BJ (cell line): ENCODE data around the gene SELP. TPM values are rescaled to one million over a fixed set of nuclear protein-coding genes. Genes with fewer than 3 reads are reported as not detected.
A peak's percentile ranks its signal among the peaks of the same experiment; 100 is the strongest.

Source experiments
- CTCF ChIA-PET: fragments of 350-600 bp; formaldehyde crosslinking; extraction: SDS; loops from one replicate; lab custom pipeline; 2021; ENCODE audit warnings: antibody characterized with exemption, inconsistent platforms; lab: Yijun Ruan, JAX
- POLR2A ChIA-PET: fragments of 300-600 bp; sonication (Branson Sonifier 250); formaldehyde crosslinking; extraction: SDS; loops from one replicate; lab custom pipeline; 2021; ENCODE audit warnings: antibody characterized with exemption; lab: Charles Lee
- DNase-seq: peaks from one replicate; pipeline ENCODE4 v3.0.0-alpha.2; 2011; ENCODE audit warnings: low read depth
- H3K27me3 ChIP-seq: 2 replicates; pipeline ENCODE4 v1.6.0; 2011; ENCODE audit warnings: low read length; ENCODE audit not compliant: control insufficient read depth, insufficient read depth
- H3K36me3 ChIP-seq: 2 replicates; pipeline ENCODE4 v1.5.1; 2011; ENCODE audit warnings: low read length; ENCODE audit not compliant: control insufficient read depth, insufficient read depth
- H3K4me3 ChIP-seq: 2 replicates; pipeline ENCODE4 v1.5.1; 2011; ENCODE audit warnings: low read depth, mild to moderate bottlenecking, control low read depth, low read length
- polyA plus RNA-seq: library from polyadenylated mRNA; depleted of rRNA; stranded (reverse); fragments of >200 nt; gene quantifications from 2 replicates; pipeline ENCODE4 v1.2.3, GENCODE V29; 2011; rRNA removed
- TF ChIP-seq, protein P1 (sequence below): IDR thresholded peaks from 2 replicates; pipeline ENCODE4 v1.5.1; 2011; ENCODE audit warnings: low read depth, mild to moderate bottlenecking, control low read depth, inconsistent platforms, low read length, moderate library complexity; ENCODE audit not compliant: insufficient read depth

The SELP gene
- polyA plus RNA-seq, 1 experiment, result not detected

GRCh38 chr1:169548282-169548681 lies 81.6 kb downstream of the SELP start:
- no peak for DNase-seq
- H3K27me3 ChIP-seq, result no peaks in the 10 kb centered on the region
- TF ChIP-seq, protein P1, sequence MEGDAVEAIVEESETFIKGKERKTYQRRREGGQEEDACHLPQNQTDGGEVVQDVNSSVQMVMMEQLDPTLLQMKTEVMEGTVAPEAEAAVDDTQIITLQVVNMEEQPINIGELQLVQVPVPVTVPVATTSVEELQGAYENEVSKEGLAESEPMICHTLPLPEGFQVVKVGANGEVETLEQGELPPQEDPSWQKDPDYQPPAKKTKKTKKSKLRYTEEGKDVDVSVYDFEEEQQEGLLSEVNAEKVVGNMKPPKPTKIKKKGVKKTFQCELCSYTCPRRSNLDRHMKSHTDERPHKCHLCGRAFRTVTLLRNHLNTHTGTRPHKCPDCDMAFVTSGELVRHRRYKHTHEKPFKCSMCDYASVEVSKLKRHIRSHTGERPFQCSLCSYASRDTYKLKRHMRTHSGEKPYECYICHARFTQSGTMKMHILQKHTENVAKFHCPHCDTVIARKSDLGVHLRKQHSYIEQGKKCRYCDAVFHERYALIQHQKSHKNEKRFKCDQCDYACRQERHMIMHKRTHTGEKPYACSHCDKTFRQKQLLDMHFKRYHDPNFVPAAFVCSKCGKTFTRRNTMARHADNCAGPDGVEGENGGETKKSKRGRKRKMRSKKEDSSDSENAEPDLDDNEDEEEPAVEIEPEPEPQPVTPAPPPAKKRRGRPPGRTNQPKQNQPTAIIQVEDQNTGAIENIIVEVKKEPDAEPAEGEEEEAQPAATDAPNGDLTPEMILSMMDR, result no peak
- CTCF ChIA-PET, result interaction anchor here (0.6 to 2.4 kb wide), 6 partner anchors 21 to 945 kb away, joined by 3 to 7 read pairs (median 4); partner anchors contain the start of gene SLC19A2
- H3K36me3 ChIP-seq, result no peaks in the 10 kb centered on the region
- POLR2A ChIA-PET, result no interaction called here
- no peak overlapping the region for H3K4me3 ChIP-seq

DNA sequence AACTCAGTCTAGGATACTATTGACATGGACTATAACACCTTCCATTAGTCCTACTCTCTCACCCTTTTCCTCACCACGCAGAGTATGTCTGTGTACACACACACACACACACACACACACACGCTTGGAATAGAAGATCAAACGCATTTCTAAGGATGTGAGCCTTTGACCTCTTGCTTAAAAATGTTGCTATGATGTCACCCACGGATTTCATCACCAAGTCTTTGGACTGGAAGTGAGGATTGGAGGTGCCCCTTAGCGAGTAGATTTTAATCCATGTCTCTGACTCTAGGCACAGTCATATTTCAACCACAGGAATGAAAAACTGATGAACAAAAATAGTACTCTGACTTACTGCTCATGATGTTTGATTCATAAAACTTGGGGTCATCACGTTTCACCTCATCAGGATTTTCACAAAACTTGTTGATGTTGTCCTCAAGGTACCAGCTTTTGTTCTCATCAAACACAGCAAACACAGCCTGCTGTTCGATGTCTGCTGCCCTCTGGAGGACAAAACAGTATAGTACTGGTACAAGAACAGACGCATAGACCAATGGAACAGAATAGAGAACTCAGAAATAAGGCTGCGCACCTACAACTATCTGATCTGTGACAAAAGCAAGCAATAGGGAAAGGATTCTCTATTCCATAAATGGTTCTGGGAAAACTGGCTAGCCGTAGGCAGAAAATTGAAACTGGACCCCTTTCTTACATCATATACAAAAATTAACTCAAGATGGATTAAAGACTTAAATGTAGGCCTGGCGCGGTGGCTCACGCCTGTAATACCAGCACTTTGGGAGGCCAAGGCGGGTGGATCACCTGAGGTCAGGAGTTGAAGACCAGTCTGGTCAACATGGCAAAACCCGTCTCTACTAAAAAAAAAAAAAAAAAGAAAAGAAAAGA lies 83.6 kb downstream of the SELP start:
- Histone ChIP-seq H3K4me3 (no peak overlapping the region), H3K36me3 (no peaks in the 10 kb centered on the region), H3K27me3 (peaks cover 1% of the 10 kb centered on the region; the same call in 1 of the 2 replicates)
- ChIA-PET POLR2A (no interaction called here), CTCF (interaction anchor here (0.6 to 2.7 kb wide), 15 partner anchors 8 to 1914 kb away, joined by 3 to 12 read pairs (median 3); no protein-coding TSS in a partner anchor)
- no peak for DNase-seq
- TF ChIP-seq, protein P1, result peak; percentile 83

GRCh38 chr1:169545472-169545871 lies 84.5 kb downstream of the SELP start:
- no peak for DNase-seq
- ChIA-PET POLR2A (no interaction called here), CTCF (interaction anchor here (0.5 to 2.7 kb wide), 7 partner anchors 12 to 1915 kb away, joined by 3 to 12 read pairs (median 4); no protein-coding TSS in a partner anchor)
- H3K36me3 ChIP-seq, result no peaks in the 10 kb centered on the region
- peaks cover 1% of the 10 kb centered on the region; the same call in 1 of the 2 replicates for H3K27me3 ChIP-seq
- H3K4me3 ChIP-seq, result no peak overlapping the region
- TF ChIP-seq, protein P1, result no peak

GRCh38 chr1:169538998-169539871 lies 90.7 kb downstream of the SELP start:
- ChIA-PET POLR2A (no interaction called here), CTCF (interaction anchor here (1.2 kb wide), 1 partner anchor 74 kb away, joined by 3 read pairs; no protein-coding TSS in a partner anchor)
- TF ChIP-seq, protein P1, result no peak
- no peaks in the 10 kb centered on the region for H3K36me3 ChIP-seq
- DNase-seq, result peak; percentile 21
- H3K4me3 ChIP-seq, result no peak overlapping the region
- peaks cover 1% of the 10 kb centered on the region; the same call in 1 of the 2 replicates for H3K27me3 ChIP-seq

Other genes starting within 250 kb of the SELP start
- not detected in 2 replicates for gene CCDC181, start 202.7 kb downstream of the SELP start, polyA plus RNA-seq
- gene SLC19A2, start 144.2 kb downstream of the SELP start, polyA plus RNA-seq, result 3.3 and 4.9 TPM in 2 replicates
- gene F5, start 43.6 kb downstream of the SELP start, polyA plus RNA-seq, result not detected in 2 replicates
- 0.05 TPM in 1 of 2 replicates, not detected in the other for gene SELL, start 81.5 kb upstream of the SELP start, polyA plus RNA-seq
- not detected in 2 replicates for gene SELE, start 104.0 kb upstream of the SELP start, polyA plus RNA-seq
- 1.4 and 3.6 TPM in 2 replicates for gene METTL18, start 164.8 kb upstream of the SELP start, polyA plus RNA-seq